B cell (primary cell): ENCODE results near the gene CYBB. TPM values are rescaled to one million over a fixed set of nuclear protein-coding genes. Genes with fewer than 3 reads are reported as not detected.

ENCODE experiments used
- ATAC-seq: fragments of 200-7000 bp; cut with Tn5 transposase; one replicate; pipeline ENCODE4 v1.10.0; 2021; ENCODE audit warnings: low read depth, mild to moderate bottlenecking, moderate number of reproducible peaks, moderate library complexity
- CTCF ChIA-PET: fragments of 350-600 bp; sonication (Branson Sonifier 250); formaldehyde crosslinking; loops from one replicate; lab custom pipeline; 2021; ENCODE audit warnings: antibody characterized with exemption, inconsistent platforms; lab: Charles Lee
- POLR2A ChIA-PET: fragments of 350-600 bp; sonication (Branson Sonifier 250); formaldehyde crosslinking; loops from one replicate; lab custom pipeline; 2021; ENCODE audit warnings: antibody characterized with exemption; lab: Charles Lee
- DNase-seq: peaks from one replicate; pipeline ENCODE4 v3.0.0; 2013
- H2AFZ ChIP-seq: 2 replicates; pipeline ENCODE4 v1.6.1; 2012; ENCODE audit warnings: mild to moderate bottlenecking, low read depth, low read length; ENCODE audit not compliant: insufficient read depth, poor library complexity, severe bottlenecking
- H3K27ac ChIP-seq, 2 donors: 1 replicate in 1 of 2; 2 replicates in 1 of 2; pipeline ENCODE4 v1.5.1; 2012 to 2013; ENCODE audit warnings: low read length in 2 of 2, mild to moderate bottlenecking in 2 of 2, moderate library complexity in 1 of 2
- H3K27me3 ChIP-seq, 4 experiments: fragments of 200-600 bp in 1 of 4; sonication (generic) in 1 of 4; replicated peaks in 1 of 4; 1 replicate in 2 of 4; 2 replicates in 2 of 4; pipeline versions ENCODE4 v1.6.1 to v1.7.0; 2013 to 2016; ENCODE audit warnings: low read length in 3 of 4, mild to moderate bottlenecking in 2 of 4, mixed read lengths in 1 of 4, moderate library complexity in 1 of 4; ENCODE audit not compliant: insufficient read depth in 4 of 4, control insufficient read depth in 3 of 4; ENCODE audit errors: control extremely low read depth in 1 of 4
- H3K36me3 ChIP-seq, 2 experiments: replicated peaks in 1 of 2; 1 replicate in 1 of 2; 2 replicates in 1 of 2; pipeline versions ENCODE4 v1.6.1 to v1.7.1; 2013; ENCODE audit warnings: low read length in 1 of 2; ENCODE audit not compliant: insufficient read depth in 2 of 2, control insufficient read depth in 1 of 2; ENCODE audit errors: control extremely low read depth in 1 of 2, extremely low read depth in 1 of 2
- H3K4me1 ChIP-seq, 2 donors: fragments of 200-600 bp in 1 of 2; sonication (generic) in 1 of 2; 1 replicate in 1 of 2; 2 replicates in 1 of 2; pipeline versions ENCODE4 v1.5.1 to v1.6.1; 2013 to 2017; ENCODE audit warnings: low read length in 2 of 2; ENCODE audit not compliant: control insufficient read depth in 2 of 2, insufficient read depth in 2 of 2
- H3K4me2 ChIP-seq: replicated peaks from 2 replicates; pipeline ENCODE3; 2012; ENCODE audit warnings: mild to moderate bottlenecking, low read depth, low read length; ENCODE audit not compliant: poor library complexity, severe bottlenecking
- H3K4me3 ChIP-seq, 5 experiments: fragments of 200-600 bp in 1 of 5; sonication (generic) in 1 of 5; 1 replicate in 3 of 5; 2 replicates in 2 of 5; pipeline versions ENCODE4 v1.5.1 to v1.7.0; 2011 to 2016; ENCODE audit warnings: low read length in 4 of 5, mild to moderate bottlenecking in 4 of 5, low read depth in 2 of 5, control low read depth in 1 of 5, moderate library complexity in 1 of 5; ENCODE audit not compliant: insufficient read depth in 1 of 5; ENCODE audit errors: control extremely low read depth in 1 of 5, extremely low read depth in 1 of 5
- H3K79me2 ChIP-seq: fragments of 200-600 bp; sonication (generic); one replicate; pipeline ENCODE4 v1.6.0; 2016; ENCODE audit warnings: low read length; ENCODE audit not compliant: control insufficient read depth, insufficient read depth
- H3K9ac ChIP-seq: fragments of 200-600 bp; sonication (generic); 2 replicates; pipeline ENCODE4 v1.6.1; 2017; ENCODE audit warnings: mild to moderate bottlenecking, low read length, moderate library complexity
- H3K9me3 ChIP-seq, 3 donors: one replicate each; pipeline versions ENCODE4 v1.6.1 to v1.7.1; 2013; ENCODE audit warnings: low read length in 2 of 3; ENCODE audit not compliant: control insufficient read depth in 2 of 3, insufficient read depth in 1 of 3; ENCODE audit errors: control extremely low read depth in 1 of 3
- H4K20me1 ChIP-seq: 2 replicates; pipeline ENCODE4 v1.6.0; 2012; ENCODE audit warnings: mild to moderate bottlenecking, low read length; ENCODE audit not compliant: insufficient read depth, control insufficient read depth, poor library complexity, severe bottlenecking
- H3K27ac Mint-ChIP-seq: one replicate; pipeline ENCODE4 v1.8.0; 2021; ENCODE audit warnings: mixed read lengths
- H3K27me3 Mint-ChIP-seq: one replicate; pipeline ENCODE4 v1.8.0; 2021; ENCODE audit warnings: mixed read lengths
- H3K4me1 Mint-ChIP-seq: one replicate; pipeline ENCODE4 v1.8.0; 2021; ENCODE audit warnings: mixed read lengths
- H3K4me3 Mint-ChIP-seq: one replicate; pipeline ENCODE4 v1.8.0; 2021; ENCODE audit warnings: mixed read lengths
- H3K9me3 Mint-ChIP-seq: one replicate; pipeline ENCODE4 v1.8.0; 2022; ENCODE audit warnings: mixed read lengths; ENCODE audit not compliant: insufficient read depth
- EZH2 ChIP-seq: IDR thresholded peaks from 2 replicates; pipeline ENCODE4 v1.6.1; 2012; ENCODE audit warnings: borderline replicate concordance, low read depth, mild to moderate bottlenecking, moderate library complexity, low read length; ENCODE audit not compliant: insufficient read depth, poor library complexity, severe bottlenecking
- whole genome bisulfite sequencing: methylation state at CpG from one replicate; pipeline ENCODE4 v1.1.5; 2013; ENCODE audit warnings: missing lambda C conversion rate; ENCODE audit not compliant: insufficient coverage; 5-methylcytosine and 5-hydroxymethylcytosine counted together
- intact Hi-C: fragments of 100-400 bp; cut with micrococcal nuclease; formaldehyde crosslinking; loops from one replicate; pipeline ENCODE4 v1.10.0; 2022
- polyA plus RNA-seq: library from polyadenylated mRNA; depleted of rRNA; stranded (reverse); fragments of >200 nt; gene quantifications from 2 replicates; pipeline ENCODE4 v1.2.3, GENCODE V29; 2012
- total RNA-seq, 2 donors: library from RNA; stranded (reverse); fragments of 120-200 nt in 1 of 2; gene quantifications; 1 replicate in 1 of 2; 2 replicates in 1 of 2; pipeline versions ENCODE4 v1.2.3 to v1.2.4, GENCODE V29; 2013 to 2022
- TF ChIP-seq, protein P1 (sequence below): fragments of 200-600 bp; IDR thresholded peaks from one replicate; pipeline ENCODE4 v1.8.0; 2022; ENCODE audit warnings: antibody characterized with exemption, mild to moderate bottlenecking

CYBB gene
- total and polyA plus RNA-seq, 2 donors (not counting 1 experiment from before 2014, with no cell fraction given): 72.1 to 132 TPM

DNA sequence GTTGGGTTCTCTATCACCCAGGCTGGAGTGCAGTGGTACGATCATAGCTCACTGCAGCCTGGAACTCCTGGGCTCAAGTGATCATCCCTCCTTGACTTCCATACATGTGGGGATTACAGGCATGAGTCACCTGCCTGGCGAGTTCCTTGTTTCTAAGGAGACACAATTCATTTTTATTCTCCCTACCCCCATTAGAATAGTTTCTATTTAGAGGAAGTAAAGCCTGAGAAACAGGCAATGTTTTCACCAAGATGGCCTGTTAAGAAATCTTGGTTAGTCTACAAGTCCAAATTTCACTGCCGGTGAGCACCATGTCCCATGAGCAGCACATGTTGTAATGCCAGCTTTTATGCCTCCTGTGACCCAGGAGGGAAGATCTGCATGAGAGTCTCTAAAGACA lies 5.7 kb downstream of the CYBB start:
- ATAC-seq (no peak), DNase-seq (peak; percentile 45)
- CTCF ChIA-PET: interaction anchor here (0.9 to 4.8 kb wide), 5 partner anchors 22 to 40 kb away, joined by 3 to 41 read pairs (median 5); no protein-coding TSS in a partner anchor
- peak overlapping the region; percentile 46 to 84 for H3K27ac ChIP-seq
- H3K9me3 ChIP-seq: no peaks in the 10 kb centered on the region
- H3K27me3 ChIP-seq: peaks cover 0 to 3% (median 0%) of the 10 kb centered on the region in 4 experiments
- peaks cover 57% of the 10 kb centered on the region for H3K79me2 ChIP-seq
- 100% methylated on average over 1 of the region's 3 CpGs for WGBS
- TF ChIP-seq, protein P1, sequence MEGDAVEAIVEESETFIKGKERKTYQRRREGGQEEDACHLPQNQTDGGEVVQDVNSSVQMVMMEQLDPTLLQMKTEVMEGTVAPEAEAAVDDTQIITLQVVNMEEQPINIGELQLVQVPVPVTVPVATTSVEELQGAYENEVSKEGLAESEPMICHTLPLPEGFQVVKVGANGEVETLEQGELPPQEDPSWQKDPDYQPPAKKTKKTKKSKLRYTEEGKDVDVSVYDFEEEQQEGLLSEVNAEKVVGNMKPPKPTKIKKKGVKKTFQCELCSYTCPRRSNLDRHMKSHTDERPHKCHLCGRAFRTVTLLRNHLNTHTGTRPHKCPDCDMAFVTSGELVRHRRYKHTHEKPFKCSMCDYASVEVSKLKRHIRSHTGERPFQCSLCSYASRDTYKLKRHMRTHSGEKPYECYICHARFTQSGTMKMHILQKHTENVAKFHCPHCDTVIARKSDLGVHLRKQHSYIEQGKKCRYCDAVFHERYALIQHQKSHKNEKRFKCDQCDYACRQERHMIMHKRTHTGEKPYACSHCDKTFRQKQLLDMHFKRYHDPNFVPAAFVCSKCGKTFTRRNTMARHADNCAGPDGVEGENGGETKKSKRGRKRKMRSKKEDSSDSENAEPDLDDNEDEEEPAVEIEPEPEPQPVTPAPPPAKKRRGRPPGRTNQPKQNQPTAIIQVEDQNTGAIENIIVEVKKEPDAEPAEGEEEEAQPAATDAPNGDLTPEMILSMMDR: no peak
- no peak for TF ChIP-seq EZH2
- H3K4me3 ChIP-seq: peak overlapping the region in 2 of 5 experiments; percentile 6 to 43
- H3K9ac ChIP-seq: peak overlapping the region; percentile 43
- Mint-ChIP-seq H3K4me1 (peaks cover 76% of the 10 kb centered on the region), H3K27me3 (no peaks in the 10 kb centered on the region), H3K9me3 (no peaks in the 10 kb centered on the region), H3K4me3 (peak overlapping the region; percentile 54), H3K27ac (peak overlapping the region; percentile 94)
- H3K4me2 ChIP-seq: peak overlapping the region; percentile 69
- peaks cover 2 to 64% of the 10 kb centered on the region in 2 experiments for H3K36me3 ChIP-seq
- H4K20me1 ChIP-seq: peaks cover 5% of the 10 kb centered on the region
- POLR2A ChIA-PET: interaction anchor here (1.7 kb wide), 1 partner anchor 32 kb away, joined by 8 read pairs; no protein-coding TSS in a partner anchor
- H2AFZ ChIP-seq: no peak overlapping the region
- peaks cover 70 to 74% of the 10 kb centered on the region in 2 donors for H3K4me1 ChIP-seq
- intact Hi-C loops: no loop called here
